HepG2 (cell line): ENCODE results near the gene SLC2A6.

Experiments
- BORCS8-MEF2B ChIP-seq: sonication (generic); formaldehyde crosslinking; IDR thresholded peaks from 2 replicates; pipeline ENCODE4 v1.8.0; 2022; ENCODE audit warnings: mild to moderate bottlenecking, missing genetic modification reagents
- MAZ ChIP-seq, 2 experiments: sonication (generic) in 1 of 2; formaldehyde crosslinking in 1 of 2; IDR thresholded peaks; 2 replicates each; pipeline versions ENCODE4 v1.5.0 to v1.6.1; 2012 to 2020; ENCODE audit warnings: low read depth in 2 of 2, mild to moderate bottlenecking in 2 of 2, borderline replicate concordance in 1 of 2, improper control_type of control experiment in 1 of 2, low read length in 1 of 2, missing genetic modification reagents in 1 of 2, moderate library complexity in 1 of 2
- NFIC ChIP-seq: IDR thresholded peaks from 2 replicates; pipeline ENCODE4 v1.6.1; 2012; ENCODE audit warnings: mild to moderate bottlenecking, low read length, inconsistent platforms
- NFYB ChIP-seq: sonication (generic); formaldehyde crosslinking; IDR thresholded peaks from 2 replicates; pipeline ENCODE4 v1.4.0; 2020; ENCODE audit warnings: missing genetic modification reagents
- SRSF1 ChIP-seq: fragments of 200-400 bp; formaldehyde crosslinking; optimal IDR thresholded peaks from 2 replicates; pipeline ENCODE3; 2017; ENCODE audit warnings: mild to moderate bottlenecking, low read depth, low read length, moderate library complexity
- ZNF251 ChIP-seq: sonication (generic); formaldehyde crosslinking; IDR thresholded peaks from 2 replicates; pipeline ENCODE4 v1.9.0; 2021; ENCODE audit warnings: mild to moderate bottlenecking, missing genetic modification reagents
- ZNF263 ChIP-seq: sonication (generic); formaldehyde crosslinking; IDR thresholded peaks from 2 replicates; pipeline ENCODE4 v1.4.0; 2020; ENCODE audit warnings: missing genetic modification reagents

DNA sequence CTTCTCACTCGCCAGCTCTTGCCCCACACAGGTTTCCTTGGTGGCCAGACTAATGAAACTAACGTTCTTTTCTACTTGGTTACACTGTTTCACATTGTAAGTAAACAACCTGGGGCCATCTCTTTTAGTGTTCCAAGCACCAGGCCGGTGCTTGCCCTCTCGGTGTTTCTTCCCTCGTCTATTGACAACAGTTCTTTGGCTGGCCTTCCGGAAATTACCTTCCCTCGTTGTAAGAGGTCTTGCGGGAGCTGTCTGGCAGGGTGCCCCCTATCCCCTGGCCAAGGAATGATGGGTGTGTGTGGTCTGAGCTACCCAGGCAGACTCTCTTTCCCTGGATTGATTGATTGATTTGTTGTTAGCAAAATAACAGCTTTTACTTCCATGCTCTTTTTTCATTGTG lies 46.8 kb upstream of the SLC2A6 start:
- no peak for TF ChIP-seq NFYB
- no peak for TF ChIP-seq SRSF1
- TF ChIP-seq ZNF251 (CRISPR knock-in tag) = no peak
- TF ChIP-seq MAZ (IDR thresholded peaks at IDR 0.05; ENCODE audit: borderline replicate concordance, low read depth, low read length) = no peak
- TF ChIP-seq MAZ (CRISPR knock-in tag; IDR thresholded peaks at IDR 0.05; ENCODE audit: low read depth) = no peak
- no peak for TF ChIP-seq ZNF263 (CRISPR knock-in tag)
- no peak for TF ChIP-seq BORCS8-MEF2B (CRISPR knock-in tag)
- no peak for TF ChIP-seq NFIC
